ENCODE results near the gene PPIL4. TPM values are rescaled to one million over a fixed set of nuclear protein-coding genes. Genes with fewer than 3 reads are reported as not detected.
"Not testable (repeated sequence)": the region's sequence is repeated elsewhere in the genome, so short reads cannot be mapped to it uniquely, and the experiment has no call there.

The PPIL4 gene
- total and polyA plus RNA-seq, 2 of the 13 experiments (the other 11 are each of a cell fraction or from before 2014, with no cell fraction given) = 5.5 to 46.0 TPM

- intact Hi-C loops (cut with micrococcal nuclease; ENCODE audit: unreplicated experiment); H3K36me3 ChIP-seq (replicated peaks in 1 of 2; ENCODE audit: control insufficient read depth in 1 of 2, insufficient read depth in 2 of 2, low read length in 2 of 2); H3K4me3 ChIP-seq (replicated peaks in 1 of 3; ENCODE audit: insufficient read depth in 1 of 3, low read depth in 2 of 3, low read length in 3 of 3); in situ Hi-C loops (cut with HindIII; ENCODE audit: extremely low pct_ligation_motif_present, low pct_unique_long_range_greater_than_20kb); H3K27ac ChIP-seq (ENCODE audit: extremely low read length, insufficient read depth, low read length); H3K9me3 ChIP-seq (ENCODE audit: low read length); DNase-seq (ENCODE audit: low spot score); H3K9ac ChIP-seq (ENCODE audit: insufficient read depth, low read depth, low read length); H4K20me1 ChIP-seq (ENCODE audit: insufficient read depth, low read length); H3K79me2 ChIP-seq (ENCODE audit: insufficient read depth, low read length); ATAC-seq; H3K4me2 ChIP-seq (ENCODE audit: low read depth, low read length); H3K27me3 ChIP-seq (ENCODE audit: control insufficient read depth in 1 of 2, insufficient read depth in 2 of 2, low read length in 2 of 2); BruUV-seq (replicated peaks); CTCF ChIA-PET (ENCODE audit: low intra/inter-chr PET ratio, low total read pairs); H2AFZ ChIP-seq (ENCODE audit: low read length); FAIRE-seq: not testable (repeated sequence)
- H3K4me1 ChIP-seq (ENCODE audit: insufficient read depth, low read length) = peaks cover 37% of the 10 kb centered on the region
- TF ChIP-seq FOSL2 (CRISPR knock-in tag; IDR thresholded peaks at IDR 0.05) = 0 out of 2 replicates have a peak, but pooled peaks have one; percentile 15
- 87% methylated on average over 6 of the region's 6 CpGs for WGBS (ENCODE audit: low lambda C conversion rate)
- POLR2A ChIA-PET = interaction anchor here (0.6 kb wide), 1 partner anchor 12 kb away, joined by 3 read pairs; the partner anchor contains the start of gene ZC3H12D
These were observed 49.2 kb downstream of the PPIL4 start for GRCh38 chr6:149496597-149496996.

- H3K79me2 ChIP-seq (ENCODE audit: insufficient read depth, low read length); H2AFZ ChIP-seq (ENCODE audit: low read length); FAIRE-seq; in situ Hi-C loops (cut with HindIII; ENCODE audit: extremely low pct_ligation_motif_present, low pct_unique_long_range_greater_than_20kb); BruUV-seq (replicated peaks); H4K20me1 ChIP-seq (ENCODE audit: insufficient read depth, low read length); DNase-seq (ENCODE audit: low spot score); H3K4me3 ChIP-seq (replicated peaks in 1 of 3; ENCODE audit: insufficient read depth in 1 of 3, low read depth in 2 of 3, low read length in 3 of 3); H3K4me2 ChIP-seq (ENCODE audit: low read depth, low read length); ATAC-seq; H3K9ac ChIP-seq (ENCODE audit: insufficient read depth, low read depth, low read length); H3K27ac ChIP-seq (ENCODE audit: extremely low read length, insufficient read depth, low read length); CTCF ChIA-PET (ENCODE audit: low intra/inter-chr PET ratio, low total read pairs); H3K36me3 ChIP-seq (replicated peaks in 1 of 2; ENCODE audit: control insufficient read depth in 1 of 2, insufficient read depth in 2 of 2, low read length in 2 of 2); intact Hi-C loops (cut with micrococcal nuclease; ENCODE audit: unreplicated experiment); H3K27me3 ChIP-seq (ENCODE audit: control insufficient read depth in 1 of 2, insufficient read depth in 2 of 2, low read length in 2 of 2); H3K9me3 ChIP-seq (ENCODE audit: low read length): not testable (repeated sequence)
- POLR2A ChIA-PET = interaction anchor here (0.7 kb wide), 1 partner anchor 13 kb away, joined by 3 read pairs; no protein-coding TSS in a partner anchor
- 90% methylated on average over 11 of the region's 11 CpGs for WGBS (ENCODE audit: low lambda C conversion rate)
- H3K4me1 ChIP-seq (ENCODE audit: insufficient read depth, low read length) = peaks cover 37% of the 10 kb centered on the region
These were observed 50.4 kb downstream of the PPIL4 start for GRCh38 chr6:149495349-149496016.

- H2AFZ ChIP-seq (ENCODE audit: low read length); H3K9me3 ChIP-seq (ENCODE audit: low read length); intact Hi-C loops (cut with micrococcal nuclease; ENCODE audit: unreplicated experiment); CTCF ChIA-PET (ENCODE audit: low intra/inter-chr PET ratio, low total read pairs); H3K4me3 ChIP-seq (replicated peaks in 1 of 3; ENCODE audit: insufficient read depth in 1 of 3, low read depth in 2 of 3, low read length in 3 of 3); H3K79me2 ChIP-seq (ENCODE audit: insufficient read depth, low read length); in situ Hi-C loops (cut with HindIII; ENCODE audit: extremely low pct_ligation_motif_present, low pct_unique_long_range_greater_than_20kb); H3K9ac ChIP-seq (ENCODE audit: insufficient read depth, low read depth, low read length); FAIRE-seq; ATAC-seq; H3K4me2 ChIP-seq (ENCODE audit: low read depth, low read length); BruUV-seq (replicated peaks); H4K20me1 ChIP-seq (ENCODE audit: insufficient read depth, low read length); H3K27ac ChIP-seq (ENCODE audit: extremely low read length, insufficient read depth, low read length); DNase-seq (ENCODE audit: low spot score); H3K27me3 ChIP-seq (ENCODE audit: control insufficient read depth in 1 of 2, insufficient read depth in 2 of 2, low read length in 2 of 2); H3K36me3 ChIP-seq (replicated peaks in 1 of 2; ENCODE audit: control insufficient read depth in 1 of 2, insufficient read depth in 2 of 2, low read length in 2 of 2): not testable (repeated sequence)
- POLR2A ChIA-PET = interaction anchor here (0.7 kb wide), 1 partner anchor 13 kb away, joined by 3 read pairs; no protein-coding TSS in a partner anchor
- WGBS (ENCODE audit: low lambda C conversion rate) = 98% methylated on average over 4 of the region's 4 CpGs
- H3K4me1 ChIP-seq (ENCODE audit: insufficient read depth, low read length) = peaks cover 38% of the 10 kb centered on the region
These were observed 51.0 kb downstream of the PPIL4 start for GRCh38 chr6:149494810-149495209.
